NCI-H2107 treated with DMSO at 0.1 percent for 48 hours (cell line): ENCODE measurements around the gene NLRP9.
A peak's percentile ranks its signal among the peaks of the same experiment; 100 is the strongest.

Source experiments
- DNase-seq: peaks from one replicate; lab custom pipeline; 2025; ENCODE audit not compliant: unreplicated experiment; lab: John Stamatoyannopoulos, UW

The NLRP9 gene

DNA sequence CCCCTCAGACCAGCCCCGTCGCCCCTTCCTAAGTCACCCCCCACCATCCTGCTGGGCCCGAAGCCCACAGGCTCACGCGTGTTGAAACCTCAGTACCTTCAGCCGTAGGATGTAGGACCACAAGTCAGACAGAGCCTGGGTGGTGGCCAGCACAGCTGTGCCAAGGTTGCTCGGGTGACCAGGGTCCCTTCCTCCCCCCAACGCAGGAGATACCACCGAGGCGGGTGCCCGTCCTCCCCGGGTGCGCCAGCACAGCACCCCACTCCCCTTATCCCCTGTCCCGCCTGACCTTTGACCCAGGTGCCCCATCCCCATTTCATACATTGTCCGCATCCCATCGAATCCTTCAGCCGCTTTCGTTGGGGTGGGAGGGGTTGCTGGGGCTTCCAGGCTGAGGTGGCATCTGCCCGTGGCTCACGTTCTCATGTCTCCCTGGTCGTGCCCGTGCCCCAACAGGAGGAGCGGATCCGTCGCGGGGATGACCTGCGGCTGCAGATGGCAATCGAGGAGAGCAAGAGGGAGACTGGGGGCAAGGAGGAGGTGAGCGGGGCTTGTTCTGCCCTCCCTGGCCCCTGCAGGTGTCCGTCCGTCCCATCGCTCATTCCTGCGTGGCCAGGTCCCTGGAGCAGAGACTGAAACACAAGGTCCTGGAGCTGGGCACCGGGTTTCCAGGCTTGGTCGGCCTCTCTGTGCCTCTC lies 48.6 kb downstream of the NLRP9 start:
- no peak for DNase-seq

- peak; percentile 53 for DNase-seq
Observed at GRCh38 chr19:55688422-55689218, 49.6 kb downstream of the NLRP9 start.

GRCh38 chr19:55687281-55688201 lies 50.7 kb downstream of the NLRP9 start:
- no peak for DNase-seq

GRCh38 chr19:55686311-55687050 lies 51.7 kb downstream of the NLRP9 start:
- DNase-seq = no peak

DNA sequence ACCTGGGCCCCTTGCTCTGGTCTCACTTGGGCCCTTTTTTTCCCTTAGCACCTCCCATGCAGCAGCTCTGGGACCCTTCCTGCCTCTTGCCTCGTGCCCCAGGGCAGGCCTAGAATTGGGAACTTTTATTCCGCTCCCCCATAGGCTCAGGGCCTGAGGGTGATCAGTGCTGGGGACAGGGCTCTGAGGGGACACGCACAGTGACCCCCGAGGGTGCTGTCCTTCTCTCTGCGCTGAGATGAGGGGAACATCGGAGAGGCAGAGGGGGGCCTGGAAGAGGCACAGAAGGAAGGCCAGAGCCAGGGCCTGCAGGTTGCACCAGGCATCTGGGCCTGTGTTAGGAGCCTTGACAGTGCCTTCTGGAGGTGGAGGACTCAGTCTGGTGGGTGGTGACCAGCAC lies 52.4 kb downstream of the NLRP9 start:
- no peak for DNase-seq

- DNase-seq = no peak
Observed at GRCh38 chr19:55684946-55685681, 53.1 kb downstream of the NLRP9 start.

DNA sequence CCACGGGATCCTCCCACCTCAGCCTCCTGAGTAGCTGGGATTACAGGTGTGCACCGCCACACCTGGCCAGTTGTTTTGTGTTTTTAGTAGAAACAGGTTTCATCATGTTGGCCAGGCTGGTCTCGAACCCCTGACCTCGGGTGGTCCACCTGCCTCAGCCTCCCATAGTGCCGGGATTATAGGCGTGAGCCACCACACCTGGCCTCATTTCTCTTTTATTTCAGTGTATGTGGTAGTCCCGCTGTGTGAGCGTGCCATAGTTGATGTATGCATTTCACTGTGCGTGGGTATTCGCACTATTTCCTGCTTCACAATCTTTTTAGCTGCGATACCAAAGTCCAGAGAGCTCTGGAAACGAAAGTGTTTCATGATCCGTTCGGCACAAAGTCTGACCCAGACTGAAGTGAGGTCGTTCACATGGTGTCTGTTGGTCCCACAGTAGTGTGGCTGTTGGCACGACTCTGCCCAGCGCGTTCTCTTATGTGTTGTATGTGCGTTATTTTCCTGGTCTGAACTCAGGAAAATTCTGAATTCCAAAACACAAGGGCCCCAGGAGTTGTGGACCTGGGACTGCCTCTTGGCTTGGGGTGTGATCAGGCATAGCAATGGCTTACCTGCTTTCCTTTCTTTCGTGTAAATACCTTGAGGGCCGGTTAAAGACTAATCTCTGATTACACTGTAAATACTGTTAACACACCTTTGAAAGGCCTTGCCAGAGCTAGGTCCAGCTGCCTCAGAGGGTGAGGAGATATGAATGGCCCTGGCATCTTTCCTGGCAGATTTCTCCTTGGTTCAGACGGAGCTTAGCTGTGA lies 54.5 kb downstream of the NLRP9 start:
- no peak for DNase-seq

- DNase-seq = no peak
Observed at GRCh38 chr19:55681131-55682092, 56.8 kb downstream of the NLRP9 start.

DNA sequence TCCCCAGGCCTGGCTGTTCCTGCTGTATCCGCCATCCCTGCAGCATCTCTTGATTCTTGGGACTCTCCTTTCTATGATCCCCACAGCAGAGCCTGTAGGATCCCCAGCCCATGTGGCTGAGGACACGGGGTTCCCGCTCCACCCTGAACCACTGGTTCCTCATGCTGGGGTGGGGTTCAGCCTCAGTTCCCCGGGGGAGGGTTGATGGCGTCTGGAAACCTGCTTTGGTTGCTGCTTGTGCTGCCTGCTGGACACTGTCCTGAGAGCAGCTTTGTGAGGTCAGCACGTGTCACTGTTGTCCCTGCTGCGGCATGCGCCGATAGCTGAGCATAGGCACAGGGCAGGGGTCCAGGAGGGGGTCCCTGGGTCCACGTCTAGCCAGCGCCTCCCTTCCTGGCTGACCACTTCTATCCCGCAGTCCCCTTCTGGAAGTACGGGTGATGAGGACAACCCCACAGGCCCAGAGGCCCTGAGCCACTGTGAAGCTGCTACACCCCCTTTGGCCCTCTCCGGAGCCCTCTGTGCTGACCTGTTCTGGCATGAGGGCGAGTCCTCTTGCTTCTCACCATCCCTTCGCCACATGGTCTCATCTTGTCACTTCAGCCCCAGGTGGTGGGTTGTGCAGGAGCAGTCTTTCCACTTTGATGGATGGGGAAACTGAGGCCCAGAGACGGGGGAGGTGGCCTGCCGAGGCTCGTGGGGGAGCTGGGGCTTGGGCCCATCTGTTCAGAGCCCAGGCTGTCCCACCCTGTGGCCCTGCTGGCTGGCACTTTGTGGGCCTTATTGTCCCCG lies 57.7 kb downstream of the NLRP9 start:
- DNase-seq = no peak

- DNase-seq = no peak
Observed at GRCh38 chr19:55679343-55680257, 58.6 kb downstream of the NLRP9 start.

- DNase-seq = no peak
Observed at GRCh38 chr19:55678121-55678671, 60.0 kb downstream of the NLRP9 start.

DNA sequence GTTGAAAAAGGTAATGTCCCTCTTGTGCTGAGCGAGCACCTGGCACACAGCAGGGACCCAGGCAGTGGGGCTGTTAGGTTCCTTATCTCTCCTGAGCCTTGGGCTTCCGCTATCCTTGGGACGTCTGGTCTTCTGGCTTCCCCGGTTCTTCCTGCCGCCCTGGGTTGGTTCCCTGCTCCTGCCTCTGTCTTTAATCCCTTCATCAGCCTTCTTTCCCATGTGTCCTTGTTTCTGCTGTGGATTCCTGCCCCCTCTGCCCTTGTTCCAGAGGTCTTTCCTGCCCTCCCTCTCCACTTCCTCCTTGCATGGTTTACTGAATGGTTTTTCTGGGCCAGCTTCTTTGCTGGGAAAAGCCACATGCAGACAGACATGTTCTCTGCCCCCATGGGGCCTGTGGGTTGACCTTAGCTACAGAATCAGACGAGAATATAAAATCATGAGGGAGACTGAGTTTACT lies 60.6 kb downstream of the NLRP9 start:
- no peak for DNase-seq

GRCh38 chr19:55676889-55677505 lies 61.2 kb downstream of the NLRP9 start:
- DNase-seq = no peak

GRCh38 chr19:55676383-55676782 lies 61.8 kb downstream of the NLRP9 start:
- DNase-seq = no peak

DNA sequence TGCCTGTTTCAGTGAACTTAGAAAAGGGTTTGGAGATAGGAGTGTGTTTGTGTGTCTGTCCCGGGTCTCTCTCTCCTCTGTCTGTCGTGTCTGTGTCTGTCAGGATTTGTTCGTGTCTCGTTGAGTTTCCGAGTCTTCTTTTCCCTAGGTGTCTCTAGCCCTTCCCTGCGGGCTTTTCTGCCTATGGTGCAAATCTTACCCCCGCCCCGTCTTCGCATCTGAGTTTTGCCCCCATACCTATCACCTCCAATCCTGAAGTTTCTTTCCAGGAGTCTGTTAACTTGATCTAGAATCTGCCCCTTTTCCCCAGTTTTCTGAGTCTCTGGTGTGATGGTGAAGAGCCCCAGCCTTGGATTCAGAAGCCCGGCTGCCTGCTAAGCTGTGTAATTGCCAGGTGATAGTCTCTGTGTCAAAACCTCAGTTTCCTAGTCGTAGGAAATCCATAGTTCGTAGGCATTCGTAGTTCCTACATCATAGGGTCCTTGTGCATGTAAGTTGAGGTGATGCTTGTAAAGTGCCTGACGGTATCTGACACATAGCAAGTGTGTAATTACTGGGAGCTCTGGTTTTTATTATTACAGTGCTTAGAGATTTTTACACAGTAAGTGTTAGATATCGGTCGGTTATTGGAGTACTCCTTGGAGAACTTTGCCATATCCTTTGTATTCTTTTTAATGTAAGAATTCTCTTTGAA lies 62.4 kb downstream of the NLRP9 start:
- no peak for DNase-seq
